HG03064 (cell line): ENCODE measurements around the gene GAS2.

Experiments
- ATAC-seq: cut with Tn5 transposase; IDR thresholded peaks from one replicate; pipeline ENCODE4 v1.9.1; 2021; ENCODE audit warnings: low read depth; ENCODE audit not compliant: unreplicated experiment

Gene GAS2

GRCh38 chr11:22785251-22785650 is 118.8 kb downstream of the GAS2 start:
- no peak for ATAC-seq

- ATAC-seq, result peak; percentile 89
These were observed 120.1 kb downstream of the GAS2 start for GRCh38 chr11:22786475-22786874.

- no peak for ATAC-seq
These were observed 120.6 kb downstream of the GAS2 start for GRCh38 chr11:22787055-22787454.

DNA sequence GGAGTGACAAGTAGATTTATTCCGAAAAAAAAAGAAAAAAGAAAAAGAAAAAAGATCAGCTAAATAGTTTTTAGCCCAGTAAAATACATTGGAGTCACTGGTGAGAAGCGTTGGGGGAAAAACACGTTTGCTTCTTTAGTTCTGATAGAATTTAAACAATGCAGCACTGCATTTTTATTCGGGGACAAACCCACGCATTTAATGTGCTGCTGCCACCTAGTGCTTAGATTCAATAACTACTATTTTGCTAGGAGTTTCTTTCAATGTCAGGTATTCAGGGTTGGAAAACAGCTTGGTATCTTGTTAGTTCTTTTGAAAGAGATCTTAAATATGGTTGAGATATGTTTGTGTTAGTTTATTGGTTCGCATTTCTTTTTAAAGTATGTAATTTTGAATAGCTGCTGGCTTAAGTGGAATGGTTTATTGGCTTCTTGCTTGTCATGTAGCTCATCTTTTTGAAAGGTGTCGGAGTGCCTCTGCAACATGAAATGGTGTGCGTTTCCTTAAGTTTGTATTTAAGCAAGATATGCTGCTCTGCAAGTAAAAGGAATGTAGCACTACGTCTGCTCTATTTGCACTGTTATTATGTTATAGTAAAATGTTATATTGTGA is 121.2 kb downstream of the GAS2 start:
- ATAC-seq, result no peak

GRCh38 chr11:22792497-22792896 is 126.1 kb downstream of the GAS2 start:
- no peak for ATAC-seq

- no peak for ATAC-seq
These were observed 129.5 kb downstream of the GAS2 start for GRCh38 chr11:22795914-22796313.

- no peak for ATAC-seq
These were observed 130.6 kb downstream of the GAS2 start for GRCh38 chr11:22797047-22797446.

DNA sequence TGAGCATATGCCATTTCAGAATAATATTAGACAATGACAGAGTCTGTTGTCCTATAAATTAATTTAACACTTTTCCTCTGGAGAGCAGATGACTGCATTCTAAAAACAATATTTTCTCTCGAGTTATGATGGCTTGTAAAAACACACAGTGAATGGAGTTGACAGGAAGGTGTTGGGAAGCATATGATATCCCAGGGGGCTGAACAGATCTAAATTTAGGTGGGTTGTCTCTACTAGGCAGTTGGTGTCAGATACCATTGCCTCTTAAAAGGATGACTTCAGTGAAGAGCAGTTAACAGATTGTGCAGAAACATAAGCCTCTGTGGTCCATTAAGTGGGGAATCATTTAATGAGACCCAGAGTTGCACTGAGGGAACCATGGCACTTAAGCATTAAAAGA is 132.5 kb downstream of the GAS2 start:
- ATAC-seq, result no peak

GRCh38 chr11:22800482-22800881 is 134.1 kb downstream of the GAS2 start:
- ATAC-seq, result no peak

DNA sequence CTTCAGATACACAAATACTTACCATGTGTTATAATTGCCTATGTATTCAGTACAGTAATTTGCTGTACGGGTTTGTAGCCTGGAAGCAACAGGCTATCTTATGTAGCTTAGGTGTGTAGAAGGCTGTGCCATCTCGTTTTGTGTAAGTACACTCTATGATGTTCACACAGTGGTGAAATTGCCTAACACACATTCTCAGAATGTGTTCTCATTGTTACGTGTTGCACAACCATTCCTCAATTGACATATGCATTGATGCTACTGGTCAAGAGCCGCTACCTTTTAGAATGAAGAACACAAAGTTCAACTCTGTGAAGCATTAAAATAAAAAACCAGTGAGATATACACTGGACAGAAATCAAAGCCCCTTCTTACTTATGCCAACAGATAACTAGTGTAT is 136.4 kb downstream of the GAS2 start:
- no peak for ATAC-seq

DNA sequence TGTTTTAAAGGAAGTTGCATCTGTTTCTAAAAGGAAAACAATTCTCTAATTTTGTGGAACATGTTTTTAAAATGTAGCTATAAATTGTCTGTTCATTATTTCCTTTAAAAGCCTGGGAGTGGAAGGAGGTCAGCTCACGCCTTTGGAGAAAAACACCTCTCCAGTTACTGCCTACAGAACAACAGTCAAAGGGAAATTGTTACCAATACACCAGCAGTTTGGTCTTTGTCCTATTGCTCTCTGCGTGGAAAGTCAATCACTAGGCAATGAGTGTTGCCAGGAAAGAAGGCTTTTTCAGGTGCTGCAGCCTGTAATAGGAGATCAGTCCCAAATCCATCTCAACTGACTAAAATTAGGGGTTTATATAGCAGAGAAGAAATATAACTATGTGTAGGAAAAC is 141.0 kb downstream of the GAS2 start:
- no peak for ATAC-seq

GRCh38 chr11:22807855-22808570 is 141.6 kb downstream of the GAS2 start:
- ATAC-seq, result peak; percentile 97

DNA sequence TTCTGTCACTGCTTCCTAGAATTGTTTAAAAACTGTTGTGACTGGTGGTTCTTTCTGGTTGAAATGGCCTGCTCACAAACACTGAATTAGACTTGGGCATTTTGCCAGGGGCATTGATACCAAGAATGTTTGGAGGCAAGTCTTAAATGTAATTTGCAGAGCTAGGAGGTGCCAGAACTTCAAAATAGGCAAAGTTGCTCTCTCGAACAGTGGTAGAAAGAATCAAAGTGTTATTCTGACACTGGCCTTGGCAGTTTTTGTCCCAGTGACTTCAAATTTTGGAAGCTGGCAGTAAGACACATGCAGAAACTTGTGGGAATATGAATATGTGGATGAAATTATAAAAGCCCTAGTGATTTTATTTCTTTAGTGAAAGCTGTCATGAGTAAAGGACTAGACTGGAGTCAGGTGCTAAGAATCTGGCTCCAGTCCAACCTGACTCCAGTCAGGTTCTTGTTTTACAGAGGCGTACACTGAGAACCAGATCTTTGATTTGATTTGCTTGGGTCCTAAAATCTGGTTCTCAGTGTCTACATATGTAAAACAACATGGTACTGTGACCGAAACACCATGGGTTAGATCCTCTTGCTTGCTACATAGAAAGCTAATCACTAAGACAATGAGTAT is 142.3 kb downstream of the GAS2 start:
- ATAC-seq, result peak; percentile 29

DNA sequence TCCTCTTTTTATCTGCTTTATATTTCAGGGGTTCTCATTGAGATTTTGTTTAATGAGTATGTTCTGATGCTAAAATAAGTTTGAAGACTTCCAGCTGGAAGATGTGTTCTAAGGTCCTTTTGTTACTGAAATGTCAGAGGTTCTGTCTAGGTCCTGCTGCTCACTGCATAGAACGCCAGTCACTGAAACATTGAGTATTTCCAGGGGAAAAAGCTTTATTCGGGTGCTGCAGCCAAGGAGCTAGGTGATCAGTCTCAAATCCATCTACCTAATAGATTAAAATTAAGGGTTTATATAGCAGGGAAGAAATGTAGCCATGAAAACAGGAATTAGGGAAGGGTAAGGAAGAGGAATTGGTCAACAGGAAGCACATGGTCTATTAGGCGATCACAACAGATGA is 143.5 kb downstream of the GAS2 start:
- ATAC-seq, result no peak

DNA sequence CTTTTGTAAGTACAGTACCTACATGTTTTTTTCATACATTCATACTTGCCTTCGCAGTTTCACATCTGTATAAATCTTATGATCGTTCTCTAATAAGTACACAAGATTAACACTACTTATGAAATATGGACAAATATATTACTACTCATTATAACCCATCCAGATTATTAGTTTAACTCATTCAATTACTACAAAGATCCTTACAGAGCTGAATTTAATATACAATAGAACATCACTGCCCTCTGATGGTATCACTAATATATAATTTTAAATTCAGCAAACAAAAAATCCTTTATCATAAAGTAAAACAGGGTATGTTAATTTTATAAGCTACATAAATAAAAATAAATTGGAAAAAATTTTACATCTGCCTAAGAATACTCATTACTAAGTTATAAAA is 155.8 kb downstream of the GAS2 start:
- ATAC-seq, result no peak

DNA sequence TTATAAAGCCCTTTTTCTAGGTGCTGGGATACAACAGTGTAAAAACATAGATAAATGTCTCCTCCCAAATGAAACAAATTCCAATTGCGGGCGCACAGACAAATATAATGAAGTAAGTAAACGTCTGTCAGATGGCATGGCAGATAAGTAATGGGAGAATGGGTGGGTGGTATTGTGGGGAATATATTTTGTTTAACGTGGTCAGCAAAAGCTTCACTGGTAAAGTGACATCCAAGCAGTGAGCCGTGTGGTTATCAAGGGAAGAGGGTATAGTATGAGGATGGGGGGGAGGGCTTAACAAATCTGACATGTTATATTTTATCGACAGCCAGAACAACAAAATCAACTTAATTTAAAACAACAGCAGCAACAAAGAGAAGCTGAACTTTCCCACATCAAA is 162.0 kb downstream of the GAS2 start:
- no peak for ATAC-seq

DNA sequence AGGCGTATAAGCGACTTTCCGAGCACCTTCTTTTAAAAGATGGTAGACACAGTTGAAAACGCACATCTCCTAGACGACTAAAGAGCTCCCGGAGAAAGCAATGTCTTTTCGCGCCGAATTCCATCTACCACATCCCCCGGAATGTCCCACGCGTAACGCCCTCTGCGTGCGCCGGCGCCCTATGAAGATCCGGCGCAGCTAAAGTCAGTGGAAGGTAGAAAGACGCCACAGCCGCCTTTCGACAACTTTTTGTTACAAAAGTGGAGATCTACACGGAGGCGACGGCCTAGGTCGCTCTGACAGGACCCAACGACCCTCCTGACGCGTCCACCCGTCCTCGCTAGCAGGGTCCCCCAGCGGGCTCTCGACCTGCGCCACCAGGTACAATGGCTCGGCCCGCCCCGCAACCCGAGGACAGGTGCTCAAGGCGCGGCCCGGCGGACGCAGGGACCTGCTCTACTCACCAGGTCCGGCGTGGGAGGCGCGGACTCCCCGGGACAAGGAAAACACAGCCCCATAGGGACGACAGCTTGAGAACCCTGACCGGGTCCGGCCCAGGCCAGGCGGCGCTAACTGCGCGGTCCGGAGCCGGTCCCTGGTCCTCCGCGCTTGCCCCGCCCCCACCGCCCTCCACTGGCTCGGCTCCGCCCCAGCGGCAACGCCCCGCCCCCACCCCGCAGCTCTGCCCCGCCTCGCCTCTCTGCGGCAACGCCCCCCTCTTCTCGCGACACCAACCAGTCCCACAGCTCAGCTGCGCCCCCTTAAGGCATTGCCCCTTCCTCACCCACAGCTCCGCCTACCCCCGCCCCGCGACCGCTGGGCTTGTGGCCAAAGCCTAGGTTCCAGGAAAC is 163.0 kb downstream of the GAS2 start, which contains the start of gene SVIP:
Gene SVIP (minus strand): TSS at position 571 of the 851 bp plus-strand sequence. CDS start 53 bp downstream, at position 518.
- peak; percentile 93 for ATAC-seq

GRCh38 chr11:22830082-22830414 is 163.6 kb downstream of the GAS2 start:
- no peak for ATAC-seq

GRCh38 chr11:22832315-22833015 is 166.1 kb downstream of the GAS2 start:
- ATAC-seq, result no peak

- ATAC-seq, result no peak
These were observed 180.3 kb downstream of the GAS2 start for GRCh38 chr11:22846726-22847125.
